ENCODE data around the gene PRPH2. TPM values are rescaled to one million over a fixed set of nuclear protein-coding genes. Genes with fewer than 3 reads are reported as not detected.

The PRPH2 gene
- total RNA-seq, 1 experiment from 2014 or later: not detected

- H3K27me3 ChIP-seq (ENCODE audit: control insufficient read depth, insufficient read depth, low read length): no peaks in the 10 kb centered on the region
Measured at GRCh38 chr6:42751055-42751454, 28.7 kb upstream of the PRPH2 start.

GRCh38 chr6:42748203-42748898 is 26.0 kb upstream of the PRPH2 start:
- no TSS peak for BruUV-seq (replicated peaks)
- in situ Hi-C loops (cut with HindIII; ENCODE audit: low pct_unique_long_range_greater_than_20kb, low sequenced_read_pairs) (loop anchor here (5.0 kb wide), 1 partner anchor 34 kb away; the partner anchor contains the start of gene BICRAL), intact Hi-C loops (cut with micrococcal nuclease; ENCODE audit: unreplicated experiment) (loop anchor here (5.0 to 10.0 kb wide), 2 partner anchors 129 to 396 kb away; partner anchors contain the start of gene RPL7L1)
- no peaks in the 10 kb centered on the region for H3K27me3 ChIP-seq (ENCODE audit: control insufficient read depth, insufficient read depth, low read length)
- ChIA-PET POLR2A (interaction anchor here (0.6 to 0.7 kb wide), 4 partner anchors 22 to 35 kb away, joined by 3 to 6 read pairs (median 4); no protein-coding TSS in a partner anchor), CTCF (interaction anchor here (0.7 kb wide), 2 partner anchors 9 to 22 kb away, joined by 3 to 7 read pairs; no protein-coding TSS in a partner anchor)
- DNase-seq (ENCODE audit: low read depth, low spot score) (no peak), ATAC-seq (no peak)
- H3K27ac ChIP-seq (ENCODE audit: low read length): peak overlapping the region; percentile 99
- H3K4me3 ChIP-seq (ENCODE audit: low read depth in 2 of 2, low read length in 2 of 2): peak overlapping the region; percentile 88 to 96
- H3K4me1 ChIP-seq (ENCODE audit: control insufficient read depth, insufficient read depth, low read length): peaks cover 15% of the 10 kb centered on the region
- TF ChIP-seq SIN3A (IDR thresholded peaks at IDR 0.05; ENCODE audit: borderline replicate concordance, insufficient read depth, low read depth, low read length): no peak
- TF ChIP-seq, protein P1, sequence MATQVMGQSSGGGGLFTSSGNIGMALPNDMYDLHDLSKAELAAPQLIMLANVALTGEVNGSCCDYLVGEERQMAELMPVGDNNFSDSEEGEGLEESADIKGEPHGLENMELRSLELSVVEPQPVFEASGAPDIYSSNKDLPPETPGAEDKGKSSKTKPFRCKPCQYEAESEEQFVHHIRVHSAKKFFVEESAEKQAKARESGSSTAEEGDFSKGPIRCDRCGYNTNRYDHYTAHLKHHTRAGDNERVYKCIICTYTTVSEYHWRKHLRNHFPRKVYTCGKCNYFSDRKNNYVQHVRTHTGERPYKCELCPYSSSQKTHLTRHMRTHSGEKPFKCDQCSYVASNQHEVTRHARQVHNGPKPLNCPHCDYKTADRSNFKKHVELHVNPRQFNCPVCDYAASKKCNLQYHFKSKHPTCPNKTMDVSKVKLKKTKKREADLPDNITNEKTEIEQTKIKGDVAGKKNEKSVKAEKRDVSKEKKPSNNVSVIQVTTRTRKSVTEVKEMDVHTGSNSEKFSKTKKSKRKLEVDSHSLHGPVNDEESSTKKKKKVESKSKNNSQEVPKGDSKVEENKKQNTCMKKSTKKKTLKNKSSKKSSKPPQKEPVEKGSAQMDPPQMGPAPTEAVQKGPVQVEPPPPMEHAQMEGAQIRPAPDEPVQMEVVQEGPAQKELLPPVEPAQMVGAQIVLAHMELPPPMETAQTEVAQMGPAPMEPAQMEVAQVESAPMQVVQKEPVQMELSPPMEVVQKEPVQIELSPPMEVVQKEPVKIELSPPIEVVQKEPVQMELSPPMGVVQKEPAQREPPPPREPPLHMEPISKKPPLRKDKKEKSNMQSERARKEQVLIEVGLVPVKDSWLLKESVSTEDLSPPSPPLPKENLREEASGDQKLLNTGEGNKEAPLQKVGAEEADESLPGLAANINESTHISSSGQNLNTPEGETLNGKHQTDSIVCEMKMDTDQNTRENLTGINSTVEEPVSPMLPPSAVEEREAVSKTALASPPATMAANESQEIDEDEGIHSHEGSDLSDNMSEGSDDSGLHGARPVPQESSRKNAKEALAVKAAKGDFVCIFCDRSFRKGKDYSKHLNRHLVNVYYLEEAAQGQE (IDR thresholded peaks at IDR 0.05; ENCODE audit: insufficient read depth in 1 of 2, low read depth in 2 of 2, low read length in 1 of 2): no peak
- no peak for TF ChIP-seq TCF7L2 (IDR thresholded peaks at IDR 0.05; ENCODE audit: low read depth, low read length)
- TF ChIP-seq POLR2AphosphoS5 (IDR thresholded peaks at IDR 0.05; ENCODE audit: low read depth, low read length): no peak
- TF ChIP-seq, protein P2, sequence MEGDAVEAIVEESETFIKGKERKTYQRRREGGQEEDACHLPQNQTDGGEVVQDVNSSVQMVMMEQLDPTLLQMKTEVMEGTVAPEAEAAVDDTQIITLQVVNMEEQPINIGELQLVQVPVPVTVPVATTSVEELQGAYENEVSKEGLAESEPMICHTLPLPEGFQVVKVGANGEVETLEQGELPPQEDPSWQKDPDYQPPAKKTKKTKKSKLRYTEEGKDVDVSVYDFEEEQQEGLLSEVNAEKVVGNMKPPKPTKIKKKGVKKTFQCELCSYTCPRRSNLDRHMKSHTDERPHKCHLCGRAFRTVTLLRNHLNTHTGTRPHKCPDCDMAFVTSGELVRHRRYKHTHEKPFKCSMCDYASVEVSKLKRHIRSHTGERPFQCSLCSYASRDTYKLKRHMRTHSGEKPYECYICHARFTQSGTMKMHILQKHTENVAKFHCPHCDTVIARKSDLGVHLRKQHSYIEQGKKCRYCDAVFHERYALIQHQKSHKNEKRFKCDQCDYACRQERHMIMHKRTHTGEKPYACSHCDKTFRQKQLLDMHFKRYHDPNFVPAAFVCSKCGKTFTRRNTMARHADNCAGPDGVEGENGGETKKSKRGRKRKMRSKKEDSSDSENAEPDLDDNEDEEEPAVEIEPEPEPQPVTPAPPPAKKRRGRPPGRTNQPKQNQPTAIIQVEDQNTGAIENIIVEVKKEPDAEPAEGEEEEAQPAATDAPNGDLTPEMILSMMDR (IDR thresholded peaks at IDR 0.05): no peak
- H3K9me3 ChIP-seq (ENCODE audit: control insufficient read depth, insufficient read depth, low read depth, low read length): no peaks in the 10 kb centered on the region
- H3K36me3 ChIP-seq (ENCODE audit: control insufficient read depth, insufficient read depth, low read length): no peaks in the 10 kb centered on the region; the same call in 1 of the 2 replicates

More at GRCh38 chr6:42751055-42751454, 28.7 kb upstream of the PRPH2 start:
- ATAC-seq (no peak), DNase-seq (ENCODE audit: low read depth, low spot score) (no peak)
- H3K4me1 ChIP-seq (ENCODE audit: control insufficient read depth, insufficient read depth, low read length): peaks cover 15% of the 10 kb centered on the region
- TF ChIP-seq SIN3A (IDR thresholded peaks at IDR 0.05; ENCODE audit: borderline replicate concordance, insufficient read depth, low read depth, low read length) (no peak), POLR2AphosphoS5 (IDR thresholded peaks at IDR 0.05; ENCODE audit: low read depth, low read length) (no peak)
- TF ChIP-seq, protein P1 (IDR thresholded peaks at IDR 0.05; ENCODE audit: insufficient read depth in 1 of 2, low read depth in 2 of 2, low read length in 1 of 2): no peak
- no peaks in the 10 kb centered on the region for H3K36me3 ChIP-seq (ENCODE audit: control insufficient read depth, insufficient read depth, low read length)
- POLR2A ChIA-PET: interaction anchor here (0.6 kb wide), 1 partner anchor 8 kb away, joined by 4 read pairs; no protein-coding TSS in a partner anchor
- H3K27ac ChIP-seq (ENCODE audit: low read length): 0 out of 2 replicates have a peak overlapping the region, but pooled peaks have one; percentile 3
- H3K9me3 ChIP-seq (ENCODE audit: control insufficient read depth, insufficient read depth, low read depth, low read length): no peaks in the 10 kb centered on the region
- no TSS peak for BruUV-seq (replicated peaks)
- no peak overlapping the region for H3K4me3 ChIP-seq (ENCODE audit: low read depth in 2 of 2, low read length in 2 of 2)
- CTCF ChIA-PET: interaction anchor here (0.7 kb wide), 1 partner anchor 60 kb away, joined by 5 read pairs; no protein-coding TSS in a partner anchor
- in situ Hi-C loops (cut with HindIII; ENCODE audit: low pct_unique_long_range_greater_than_20kb, low sequenced_read_pairs) (no loop called here), intact Hi-C loops (cut with micrococcal nuclease; ENCODE audit: unreplicated experiment) (no loop called here)

All from Panc1 (cell line).